Measurements from ENCODE around the gene UNC45B. TPM values are rescaled to one million over a fixed set of nuclear protein-coding genes. Genes with fewer than 3 reads are reported as not detected.

The UNC45B gene
- total and polyA plus RNA-seq, 2 donors (not counting 1 experiment from before 2014, with no cell fraction given): not detected

DNA sequence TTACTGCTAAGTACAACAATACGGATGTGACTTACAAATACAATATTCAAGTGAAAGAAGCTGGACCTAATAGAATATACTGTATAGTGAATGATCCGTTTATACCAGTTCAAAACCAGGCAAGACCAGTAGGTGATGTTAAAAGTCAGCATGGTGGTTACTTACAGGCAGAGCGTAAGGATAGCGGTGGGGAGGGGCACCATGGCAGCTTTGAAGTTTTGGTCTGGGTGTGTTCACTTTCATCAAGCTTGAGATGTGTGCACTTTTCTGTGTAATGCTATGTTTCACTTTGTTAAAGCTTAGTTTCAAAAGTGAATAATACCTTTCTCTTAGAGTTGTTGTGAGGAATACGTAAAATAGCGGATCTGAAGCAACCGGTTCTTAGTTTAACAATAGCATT lies 63.1 kb downstream of the UNC45B start:
- no peaks in the 10 kb centered on the region for H3K4me1 ChIP-seq (ENCODE audit: control insufficient read depth in 2 of 2, insufficient read depth in 2 of 2, low read length in 2 of 2)
- H3K4me1 Mint-ChIP-seq: peaks cover 2% of the 10 kb centered on the region
- no peak for ATAC-seq (ENCODE audit: low read depth)
- no peaks in the 10 kb centered on the region for H3K36me3 ChIP-seq (replicated peaks in 1 of 2; ENCODE audit: control extremely low read depth in 1 of 2, control insufficient read depth in 1 of 2, extremely low read depth in 1 of 2, insufficient read depth in 2 of 2, low read length in 1 of 2)
- ChIA-PET POLR2A (no interaction called here), CTCF (interaction anchor here (1.4 kb wide), 1 partner anchor 101 kb away, joined by 6 read pairs; no protein-coding TSS in a partner anchor)
- 83% methylated on average over 1 of the region's 7 CpGs for WGBS (ENCODE audit: insufficient coverage)
- no peak overlapping the region for H2AFZ ChIP-seq (ENCODE audit: insufficient read depth, low read depth, low read length, poor library complexity, severe bottlenecking)
- peaks cover 3% of the 10 kb centered on the region for H3K9me3 Mint-ChIP-seq (ENCODE audit: insufficient read depth)
- H3K27ac Mint-ChIP-seq: no peak overlapping the region
- H3K27me3 Mint-ChIP-seq: peaks cover 41% of the 10 kb centered on the region
- H3K4me2 ChIP-seq (replicated peaks; ENCODE audit: low read depth, low read length, poor library complexity, severe bottlenecking): no peak overlapping the region
- no peak overlapping the region for H3K4me3 ChIP-seq (ENCODE audit: control extremely low read depth in 1 of 5, extremely low read depth in 1 of 5, insufficient read depth in 1 of 5, low read depth in 2 of 5, low read length in 4 of 5)
- no peak overlapping the region for H3K9ac ChIP-seq (ENCODE audit: low read length)
- H3K9me3 ChIP-seq (ENCODE audit: control extremely low read depth in 1 of 3, control insufficient read depth in 2 of 3, insufficient read depth in 1 of 3, low read length in 2 of 3): peaks cover 0 to 2% (median 0%) of the 10 kb centered on the region in 3 donors
- H3K27me3 ChIP-seq (replicated peaks in 1 of 4; ENCODE audit: control extremely low read depth in 1 of 4, control insufficient read depth in 3 of 4, insufficient read depth in 4 of 4, low read length in 3 of 4): peaks cover 0 to 14% (median 8%) of the 10 kb centered on the region in 4 experiments
- no peak for DNase-seq
- no peaks in the 10 kb centered on the region for H4K20me1 ChIP-seq (ENCODE audit: control insufficient read depth, insufficient read depth, low read length, poor library complexity, severe bottlenecking)
- TF ChIP-seq EZH2 (IDR thresholded peaks at IDR 0.05; ENCODE audit: borderline replicate concordance, insufficient read depth, low read depth, low read length, poor library complexity, severe bottlenecking): no peak
- TF ChIP-seq, protein P1, sequence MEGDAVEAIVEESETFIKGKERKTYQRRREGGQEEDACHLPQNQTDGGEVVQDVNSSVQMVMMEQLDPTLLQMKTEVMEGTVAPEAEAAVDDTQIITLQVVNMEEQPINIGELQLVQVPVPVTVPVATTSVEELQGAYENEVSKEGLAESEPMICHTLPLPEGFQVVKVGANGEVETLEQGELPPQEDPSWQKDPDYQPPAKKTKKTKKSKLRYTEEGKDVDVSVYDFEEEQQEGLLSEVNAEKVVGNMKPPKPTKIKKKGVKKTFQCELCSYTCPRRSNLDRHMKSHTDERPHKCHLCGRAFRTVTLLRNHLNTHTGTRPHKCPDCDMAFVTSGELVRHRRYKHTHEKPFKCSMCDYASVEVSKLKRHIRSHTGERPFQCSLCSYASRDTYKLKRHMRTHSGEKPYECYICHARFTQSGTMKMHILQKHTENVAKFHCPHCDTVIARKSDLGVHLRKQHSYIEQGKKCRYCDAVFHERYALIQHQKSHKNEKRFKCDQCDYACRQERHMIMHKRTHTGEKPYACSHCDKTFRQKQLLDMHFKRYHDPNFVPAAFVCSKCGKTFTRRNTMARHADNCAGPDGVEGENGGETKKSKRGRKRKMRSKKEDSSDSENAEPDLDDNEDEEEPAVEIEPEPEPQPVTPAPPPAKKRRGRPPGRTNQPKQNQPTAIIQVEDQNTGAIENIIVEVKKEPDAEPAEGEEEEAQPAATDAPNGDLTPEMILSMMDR (IDR thresholded peaks at IDR 0.05): no peak
- H3K79me2 ChIP-seq (ENCODE audit: control insufficient read depth, insufficient read depth, low read length): no peaks in the 10 kb centered on the region
- intact Hi-C loops (cut with micrococcal nuclease): loop anchor here (10.0 kb wide), 1 partner anchor 54 kb away; no protein-coding TSS in a partner anchor
- no peak overlapping the region for H3K4me3 Mint-ChIP-seq
- H3K27ac ChIP-seq (ENCODE audit: low read length in 2 of 2): no peak overlapping the region

DNA sequence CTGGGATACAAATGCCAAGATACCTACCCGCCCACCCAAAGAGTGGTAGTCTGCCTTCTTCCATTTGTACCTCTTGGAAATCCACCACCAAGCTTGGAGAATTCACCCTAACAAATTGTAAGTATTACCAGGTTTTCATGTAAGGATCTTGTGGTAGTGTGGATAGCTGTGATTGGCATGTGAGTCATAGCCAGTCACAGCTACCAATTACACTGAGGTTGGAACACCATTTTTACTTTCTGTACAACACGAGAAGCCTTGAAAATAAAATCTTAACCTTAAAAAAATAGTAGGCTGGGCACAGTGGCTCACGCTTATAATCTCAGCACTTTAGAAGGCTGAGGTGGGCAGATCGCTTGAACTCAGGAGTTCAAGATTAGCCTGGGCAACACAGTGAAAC lies 65.1 kb downstream of the UNC45B start:
- ChIA-PET CTCF (no interaction called here), POLR2A (interaction anchor here (0.9 kb wide), 1 partner anchor 11 kb away, joined by 3 read pairs; no protein-coding TSS in a partner anchor)
- H3K27ac Mint-ChIP-seq: no peak overlapping the region
- H3K4me1 ChIP-seq (ENCODE audit: control insufficient read depth in 2 of 2, insufficient read depth in 2 of 2, low read length in 2 of 2): no peaks in the 10 kb centered on the region
- no peaks in the 10 kb centered on the region for H3K36me3 ChIP-seq (replicated peaks in 1 of 2; ENCODE audit: control extremely low read depth in 1 of 2, control insufficient read depth in 1 of 2, extremely low read depth in 1 of 2, insufficient read depth in 2 of 2, low read length in 1 of 2)
- TF ChIP-seq EZH2 (IDR thresholded peaks at IDR 0.05; ENCODE audit: borderline replicate concordance, insufficient read depth, low read depth, low read length, poor library complexity, severe bottlenecking): no peak
- TF ChIP-seq, protein P1 (IDR thresholded peaks at IDR 0.05): no peak
- peaks cover 30% of the 10 kb centered on the region for H3K27me3 Mint-ChIP-seq
- H3K79me2 ChIP-seq (ENCODE audit: control insufficient read depth, insufficient read depth, low read length): no peaks in the 10 kb centered on the region
- 100% methylated on average over 2 of the region's 4 CpGs for WGBS (ENCODE audit: insufficient coverage)
- H3K9me3 ChIP-seq (ENCODE audit: control extremely low read depth in 1 of 3, control insufficient read depth in 2 of 3, insufficient read depth in 1 of 3, low read length in 2 of 3): peaks cover 0 to 2% (median 0%) of the 10 kb centered on the region in 3 donors
- H3K4me3 Mint-ChIP-seq: no peak overlapping the region
- DNase-seq (no peak), ATAC-seq (ENCODE audit: low read depth) (no peak)
- peaks cover 3% of the 10 kb centered on the region for H3K9me3 Mint-ChIP-seq (ENCODE audit: insufficient read depth)
- peaks cover 0 to 14% (median 4%) of the 10 kb centered on the region in 4 experiments for H3K27me3 ChIP-seq (replicated peaks in 1 of 4; ENCODE audit: control extremely low read depth in 1 of 4, control insufficient read depth in 3 of 4, insufficient read depth in 4 of 4, low read length in 3 of 4)
- peaks cover 2% of the 10 kb centered on the region for H3K4me1 Mint-ChIP-seq
- H3K4me2 ChIP-seq (replicated peaks; ENCODE audit: low read depth, low read length, poor library complexity, severe bottlenecking): no peak overlapping the region
- no peaks in the 10 kb centered on the region for H4K20me1 ChIP-seq (ENCODE audit: control insufficient read depth, insufficient read depth, low read length, poor library complexity, severe bottlenecking)
- intact Hi-C loops (cut with micrococcal nuclease): loop anchor here (10.0 kb wide), 1 partner anchor 52 kb away; no protein-coding TSS in a partner anchor
- no peak overlapping the region for H3K4me3 ChIP-seq (ENCODE audit: control extremely low read depth in 1 of 5, extremely low read depth in 1 of 5, insufficient read depth in 1 of 5, low read depth in 2 of 5, low read length in 4 of 5)
- no peak overlapping the region for H2AFZ ChIP-seq (ENCODE audit: insufficient read depth, low read depth, low read length, poor library complexity, severe bottlenecking)
- no peak overlapping the region for H3K9ac ChIP-seq (ENCODE audit: low read length)
- H3K27ac ChIP-seq (ENCODE audit: low read length in 2 of 2): no peak overlapping the region

Measured in B cell (primary cell).